GM12892 (cell line): ENCODE data around the gene DOCK9.

Experiments
- POLR2A ChIP-seq: IDR thresholded peaks from 2 replicates; pipeline ENCODE4 v1.6.1; 2011; ENCODE audit warnings: low read depth, low read length, control low read depth
- TAF1 ChIP-seq: IDR thresholded peaks from 2 replicates; pipeline ENCODE4 v1.6.1; 2011; ENCODE audit warnings: low read depth, mild to moderate bottlenecking, control low read depth, low read length, borderline replicate concordance

GRCh38 chr13:99013951-99014350 lies 36.1 kb upstream of the DOCK9 start:
- TF ChIP-seq POLR2A = no peak
- TF ChIP-seq TAF1 = no peak
